Esophagus muscularis mucosa (tissue), 3 donors: ENCODE measurements around the gene ARMC9.

Experiments
- POLR2A ChIP-seq: fragments of 450-650 bp; IDR thresholded peaks from one replicate; pipeline ENCODE4 v1.6.1; 2017; ENCODE audit warnings: antibody characterized with exemption, moderate library complexity, mild to moderate bottlenecking, low read depth
- POLR2AphosphoS5 ChIP-seq, 2 donors: sonication (generic); formaldehyde crosslinking; IDR thresholded peaks; one replicate each; pipeline ENCODE4 v1.6.1; 2017; ENCODE audit warnings: antibody characterized with exemption in 2 of 2
- TF ChIP-seq, protein P1 (sequence below), 3 experiments: fragments of 200-600 bp in 2 of 3; fragments of 450-650 bp in 1 of 3; sonication (generic) in 2 of 3; IDR thresholded peaks; one replicate each; pipeline ENCODE4 v1.5.1; 2017 to 2019; ENCODE audit warnings: antibody characterized with exemption in 3 of 3, mild to moderate bottlenecking in 2 of 3, moderate library complexity in 1 of 3

DNA sequence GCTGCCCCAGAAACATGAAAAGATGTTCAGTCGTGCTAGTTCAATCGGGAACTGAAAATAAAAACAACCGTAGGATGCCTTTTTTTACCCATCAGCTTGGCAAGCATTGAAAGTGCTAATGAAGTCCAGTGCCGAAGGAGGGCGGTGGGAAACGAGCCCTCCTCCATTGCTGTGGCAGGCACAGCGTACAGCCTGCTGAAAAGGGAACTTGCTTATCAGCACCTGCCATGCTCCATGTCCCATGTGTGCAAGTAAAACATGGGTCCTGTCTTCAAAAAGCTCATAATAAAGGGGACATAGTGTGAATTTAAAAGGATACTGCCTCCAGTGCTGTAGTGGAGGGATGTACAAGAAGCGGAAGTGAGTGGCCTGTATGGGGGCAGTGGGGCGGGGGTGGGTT, 82.4 kb downstream of the ARMC9 start:
- TF ChIP-seq, protein P1, sequence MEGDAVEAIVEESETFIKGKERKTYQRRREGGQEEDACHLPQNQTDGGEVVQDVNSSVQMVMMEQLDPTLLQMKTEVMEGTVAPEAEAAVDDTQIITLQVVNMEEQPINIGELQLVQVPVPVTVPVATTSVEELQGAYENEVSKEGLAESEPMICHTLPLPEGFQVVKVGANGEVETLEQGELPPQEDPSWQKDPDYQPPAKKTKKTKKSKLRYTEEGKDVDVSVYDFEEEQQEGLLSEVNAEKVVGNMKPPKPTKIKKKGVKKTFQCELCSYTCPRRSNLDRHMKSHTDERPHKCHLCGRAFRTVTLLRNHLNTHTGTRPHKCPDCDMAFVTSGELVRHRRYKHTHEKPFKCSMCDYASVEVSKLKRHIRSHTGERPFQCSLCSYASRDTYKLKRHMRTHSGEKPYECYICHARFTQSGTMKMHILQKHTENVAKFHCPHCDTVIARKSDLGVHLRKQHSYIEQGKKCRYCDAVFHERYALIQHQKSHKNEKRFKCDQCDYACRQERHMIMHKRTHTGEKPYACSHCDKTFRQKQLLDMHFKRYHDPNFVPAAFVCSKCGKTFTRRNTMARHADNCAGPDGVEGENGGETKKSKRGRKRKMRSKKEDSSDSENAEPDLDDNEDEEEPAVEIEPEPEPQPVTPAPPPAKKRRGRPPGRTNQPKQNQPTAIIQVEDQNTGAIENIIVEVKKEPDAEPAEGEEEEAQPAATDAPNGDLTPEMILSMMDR (IDR thresholded peaks at IDR 0.05): no peak
- TF ChIP-seq POLR2A: no peak
- TF ChIP-seq POLR2AphosphoS5 (IDR thresholded peaks at IDR 0.05): no peak
